ENCODE data around the gene CYBRD1.

Gene CYBRD1

GRCh38 chr2:171553858-171554257 lies 31.6 kb downstream of the CYBRD1 start:
- peak; percentile 29 for DNase-seq (ENCODE audit: low spot score)

- DNase-seq (ENCODE audit: low spot score): no peak
These were observed 32.8 kb downstream of the CYBRD1 start for GRCh38 chr2:171554991-171555615.

GRCh38 chr2:171557363-171557762 lies 35.1 kb downstream of the CYBRD1 start:
- DNase-seq (ENCODE audit: low spot score): no peak

- DNase-seq (ENCODE audit: low spot score): no peak
These were observed 41.0 kb downstream of the CYBRD1 start for GRCh38 chr2:171563301-171563700.

GRCh38 chr2:171564463-171564862 lies 42.2 kb downstream of the CYBRD1 start:
- no peak for DNase-seq (ENCODE audit: low spot score)

GRCh38 chr2:171566057-171566456 lies 43.8 kb downstream of the CYBRD1 start:
- no peak for DNase-seq (ENCODE audit: low spot score)

GRCh38 chr2:171566753-171567152 lies 44.5 kb downstream of the CYBRD1 start:
- no peak for DNase-seq (ENCODE audit: low spot score)

- no peak for DNase-seq (ENCODE audit: low spot score)
These were observed 45.8 kb downstream of the CYBRD1 start for GRCh38 chr2:171568089-171568488.

- DNase-seq (ENCODE audit: low spot score): no peak
These were observed 49.4 kb downstream of the CYBRD1 start for GRCh38 chr2:171571721-171572120.

GRCh38 chr2:171574149-171574795 lies 52.0 kb downstream of the CYBRD1 start:
- peak; percentile 75 for DNase-seq (ENCODE audit: low spot score)

- DNase-seq (ENCODE audit: low spot score): no peak
These were observed 53.3 kb downstream of the CYBRD1 start for GRCh38 chr2:171575606-171576005.

- DNase-seq (ENCODE audit: low spot score): no peak
These were observed 56.0 kb downstream of the CYBRD1 start for GRCh38 chr2:171578127-171578803.

GRCh38 chr2:171579481-171579880 lies 57.2 kb downstream of the CYBRD1 start:
- DNase-seq (ENCODE audit: low spot score): no peak

- DNase-seq (ENCODE audit: low spot score): no peak
These were observed 61.3 kb downstream of the CYBRD1 start for GRCh38 chr2:171583566-171583965.

- no peak for DNase-seq (ENCODE audit: low spot score)
These were observed 61.7 kb downstream of the CYBRD1 start for GRCh38 chr2:171584001-171584400.

GRCh38 chr2:171587132-171587531 lies 64.9 kb downstream of the CYBRD1 start:
- no peak for DNase-seq (ENCODE audit: low spot score)

- no peak for DNase-seq (ENCODE audit: low spot score)
These were observed 65.3 kb downstream of the CYBRD1 start for GRCh38 chr2:171587567-171587966.

GRCh38 chr2:171590116-171590515 lies 67.8 kb downstream of the CYBRD1 start:
- DNase-seq (ENCODE audit: low spot score): no peak

GRCh38 chr2:171592036-171592555 lies 69.8 kb downstream of the CYBRD1 start:
- no peak for DNase-seq (ENCODE audit: low spot score)

GRCh38 chr2:171595456-171595855 lies 73.2 kb downstream of the CYBRD1 start:
- DNase-seq (ENCODE audit: low spot score): no peak

- no peak for DNase-seq (ENCODE audit: low spot score)
These were observed 73.6 kb downstream of the CYBRD1 start for GRCh38 chr2:171595896-171596295.

GRCh38 chr2:171598713-171599319 lies 76.5 kb downstream of the CYBRD1 start:
- peak; percentile 89 for DNase-seq (ENCODE audit: low spot score)

- DNase-seq (ENCODE audit: low spot score): no peak
These were observed 77.9 kb downstream of the CYBRD1 start for GRCh38 chr2:171600126-171600525.

All from Ammon's horn (tissue), 1 donor.